Smooth muscle cell (in vitro differentiated cells): ENCODE results near the gene DYNC1H1. TPM values are rescaled to one million over a fixed set of nuclear protein-coding genes. Genes with fewer than 3 reads are reported as not detected.

Experiments
- DNase-seq: peaks from one replicate; lab custom pipeline; 2025; ENCODE audit not compliant: unreplicated experiment; lab: John Stamatoyannopoulos, UW
- H2AFZ ChIP-seq: fragments of 200-600 bp; sonication (generic); 2 replicates; pipeline ENCODE4 v1.6.0; 2016; ENCODE audit warnings: antibody characterized with exemption, low read depth, mild to moderate bottlenecking
- H3F3A ChIP-seq: fragments of 200-600 bp; sonication (generic); 2 replicates; pipeline ENCODE4 v1.6.0; 2017; ENCODE audit warnings: antibody characterized with exemption, low read depth
- H3K27ac ChIP-seq: fragments of 200-600 bp; sonication (generic); 2 replicates; pipeline ENCODE4 v1.5.1; 2016; ENCODE audit warnings: low read depth, mild to moderate bottlenecking
- H3K27me3 ChIP-seq: fragments of 200-600 bp; sonication (generic); 2 replicates; pipeline ENCODE4 v1.6.1; 2016; ENCODE audit warnings: low read depth, mild to moderate bottlenecking
- H3K36me3 ChIP-seq: fragments of 200-600 bp; sonication (generic); 2 replicates; pipeline ENCODE4 v1.5.1; 2016; ENCODE audit warnings: low read depth
- H3K4me1 ChIP-seq: fragments of 200-600 bp; sonication (generic); 2 replicates; pipeline ENCODE4 v1.5.1; 2016; ENCODE audit warnings: low read depth
- H3K4me2 ChIP-seq: fragments of 200-600 bp; sonication (generic); 2 replicates; pipeline ENCODE4 v1.6.0; 2016; ENCODE audit warnings: mild to moderate bottlenecking
- H3K4me3 ChIP-seq: fragments of 200-600 bp; sonication (generic); 2 replicates; pipeline ENCODE4 v1.5.1; 2016; ENCODE audit warnings: mild to moderate bottlenecking
- H3K79me2 ChIP-seq: fragments of 200-600 bp; sonication (generic); 2 replicates; pipeline ENCODE4 v1.6.0; 2016; ENCODE audit warnings: low read depth, mild to moderate bottlenecking
- H3K9ac ChIP-seq: fragments of 200-600 bp; sonication (generic); 2 replicates; pipeline ENCODE4 v1.6.0; 2016; ENCODE audit warnings: low read depth
- H3K9me3 ChIP-seq: fragments of 200-600 bp; sonication (generic); replicated peaks from 2 replicates; pipeline ENCODE4 v1.5.1; 2016; ENCODE audit warnings: low read depth
- H4K20me1 ChIP-seq: fragments of 200-600 bp; sonication (generic); 2 replicates; pipeline ENCODE4 v1.6.0; 2016; ENCODE audit warnings: low read depth
- WGBS: methylation state at CpG from one replicate; pipeline ENCODE4 v1.1.7; 2016; ENCODE audit warnings: low lambda C conversion rate; 5-methylcytosine and 5-hydroxymethylcytosine counted together
- polyA plus RNA-seq: library from polyadenylated mRNA; unstranded; fragments of >200 nt; fragmentation: Nextera tagmentation; extraction: Ambion mirVana; gene quantifications from 2 replicates; pipeline ENCODE4 v1.2.1, GENCODE V29; 2016
- total RNA-seq: library from RNA; depleted of rRNA; stranded (reverse); fragments of >200 nt; gene quantifications from 2 replicates; pipeline ENCODE4 v1.2.3, GENCODE V29; 2014
- TF ChIP-seq, protein P1 (sequence below): fragments of 200-600 bp; sonication (generic); IDR thresholded peaks from 2 replicates; pipeline ENCODE4 v1.5.1; 2017; ENCODE audit warnings: borderline replicate concordance, mild to moderate bottlenecking, antibody characterized with exemption; ENCODE audit not compliant: insufficient read depth, poor library complexity, severe bottlenecking

Gene DYNC1H1
- total and polyA plus RNA-seq, 2 experiments from 2014 or later = 137 to 399 TPM

DNA sequence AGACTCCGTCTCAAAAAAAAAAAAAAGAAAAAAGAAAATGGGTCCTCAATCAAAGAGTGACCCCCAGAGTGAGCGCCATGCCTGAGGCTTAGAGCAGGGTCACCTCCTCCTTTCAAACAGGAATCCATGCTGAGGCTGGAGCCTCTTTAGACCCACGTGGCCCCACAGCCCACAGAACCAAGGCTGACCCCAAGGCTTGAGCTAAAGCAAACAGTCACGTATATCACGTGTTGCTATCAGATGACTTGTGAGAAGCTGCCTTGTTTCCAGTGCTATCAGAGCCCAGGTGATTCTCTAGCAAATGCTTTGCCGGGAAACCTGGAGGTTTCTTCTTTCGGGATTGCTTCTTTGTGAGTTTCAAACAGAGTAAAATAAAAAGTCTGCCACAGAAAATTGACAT, 31.7 kb upstream of the DYNC1H1 start:
- Histone ChIP-seq H4K20me1 (peaks cover 8% of the 10 kb centered on the region), H3K4me1 (no peaks in the 10 kb centered on the region), H3K27me3 (no peaks in the 10 kb centered on the region), H3K9ac (no peak overlapping the region), H3K4me3 (no peak overlapping the region), H3K79me2 (no peaks in the 10 kb centered on the region), H3F3A (peaks cover 4% of the 10 kb centered on the region), H2AFZ (no peak overlapping the region), H3K27ac (no peak overlapping the region), H3K4me2 (no peak overlapping the region), H3K36me3 (no peaks in the 10 kb centered on the region), H3K9me3 (no peaks in the 10 kb centered on the region)
- DNase-seq = no peak
- TF ChIP-seq, protein P1, sequence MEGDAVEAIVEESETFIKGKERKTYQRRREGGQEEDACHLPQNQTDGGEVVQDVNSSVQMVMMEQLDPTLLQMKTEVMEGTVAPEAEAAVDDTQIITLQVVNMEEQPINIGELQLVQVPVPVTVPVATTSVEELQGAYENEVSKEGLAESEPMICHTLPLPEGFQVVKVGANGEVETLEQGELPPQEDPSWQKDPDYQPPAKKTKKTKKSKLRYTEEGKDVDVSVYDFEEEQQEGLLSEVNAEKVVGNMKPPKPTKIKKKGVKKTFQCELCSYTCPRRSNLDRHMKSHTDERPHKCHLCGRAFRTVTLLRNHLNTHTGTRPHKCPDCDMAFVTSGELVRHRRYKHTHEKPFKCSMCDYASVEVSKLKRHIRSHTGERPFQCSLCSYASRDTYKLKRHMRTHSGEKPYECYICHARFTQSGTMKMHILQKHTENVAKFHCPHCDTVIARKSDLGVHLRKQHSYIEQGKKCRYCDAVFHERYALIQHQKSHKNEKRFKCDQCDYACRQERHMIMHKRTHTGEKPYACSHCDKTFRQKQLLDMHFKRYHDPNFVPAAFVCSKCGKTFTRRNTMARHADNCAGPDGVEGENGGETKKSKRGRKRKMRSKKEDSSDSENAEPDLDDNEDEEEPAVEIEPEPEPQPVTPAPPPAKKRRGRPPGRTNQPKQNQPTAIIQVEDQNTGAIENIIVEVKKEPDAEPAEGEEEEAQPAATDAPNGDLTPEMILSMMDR = no peak
- 80% methylated on average over 7 of the region's 7 CpGs for WGBS

DNA sequence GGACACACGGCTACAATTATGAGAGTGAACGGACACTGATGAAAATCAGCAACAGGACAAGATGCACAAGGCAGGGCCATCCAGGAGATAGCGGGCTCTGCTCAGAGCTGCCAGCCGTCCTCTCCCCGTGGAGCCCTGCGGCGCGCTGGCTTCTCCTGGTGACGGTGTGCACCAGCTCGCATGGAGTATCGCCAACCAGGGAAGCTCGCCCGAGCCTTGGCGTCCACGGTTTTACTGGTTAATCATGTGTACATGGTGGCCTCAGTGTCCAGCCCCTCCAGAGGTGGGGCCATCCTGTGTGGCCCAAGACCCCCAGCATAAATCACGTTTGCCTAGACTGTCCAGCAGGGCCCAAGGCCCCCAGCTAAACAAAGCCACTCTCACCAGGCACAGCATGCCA, 31.2 kb upstream of the DYNC1H1 start:
- TF ChIP-seq, protein P1 = no peak
- Histone ChIP-seq H2AFZ (no peak overlapping the region), H3K4me3 (no peak overlapping the region), H3K9ac (no peak overlapping the region), H3K79me2 (no peaks in the 10 kb centered on the region), H3K27me3 (no peaks in the 10 kb centered on the region), H3K27ac (no peak overlapping the region), H3K36me3 (no peaks in the 10 kb centered on the region), H3K9me3 (no peaks in the 10 kb centered on the region), H3K4me1 (no peaks in the 10 kb centered on the region), H3K4me2 (no peak overlapping the region), H3F3A (peaks cover 1% of the 10 kb centered on the region), H4K20me1 (peaks cover 6% of the 10 kb centered on the region)
- 91% methylated on average over 16 of the region's 16 CpGs for WGBS
- DNase-seq = no peak

DNA sequence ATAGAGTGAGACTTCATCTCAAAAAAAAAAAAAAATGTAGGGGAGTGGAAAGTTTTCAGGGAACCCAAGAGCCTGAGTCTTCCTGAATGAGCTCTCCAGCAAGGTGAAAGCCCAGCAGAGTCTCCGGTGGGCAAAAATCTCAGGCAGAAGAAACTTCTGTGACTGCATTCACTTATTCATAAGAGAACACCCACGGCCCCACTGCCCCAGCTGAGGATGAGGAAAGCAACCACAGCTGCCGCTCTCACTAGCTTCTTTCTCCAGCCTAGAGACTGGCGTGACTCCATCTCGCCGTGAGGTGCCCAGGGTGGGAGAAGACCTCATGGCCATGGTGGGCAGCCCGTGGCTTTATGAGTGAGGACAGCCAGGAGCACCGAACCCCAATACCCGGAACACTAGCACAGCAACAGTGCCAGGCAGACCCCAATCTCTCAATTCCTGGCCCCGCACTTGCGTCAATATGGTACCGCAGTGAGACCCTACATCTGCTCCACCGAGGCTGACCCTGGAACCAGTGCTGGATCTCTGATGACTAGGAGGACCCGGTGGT, 29.7 kb upstream of the DYNC1H1 start:
- TF ChIP-seq, protein P1 = no peak
- no peaks in the 10 kb centered on the region for H3K9me3 ChIP-seq
- no peaks in the 10 kb centered on the region for H3K36me3 ChIP-seq
- H3K27ac ChIP-seq = no peak overlapping the region
- H2AFZ ChIP-seq = no peak overlapping the region
- no peak overlapping the region for H3K4me3 ChIP-seq
- no peaks in the 10 kb centered on the region for H4K20me1 ChIP-seq
- 91% methylated on average over 14 of the region's 14 CpGs for WGBS
- H3K79me2 ChIP-seq = no peaks in the 10 kb centered on the region
- no peak for DNase-seq
- no peak overlapping the region for H3K9ac ChIP-seq
- no peaks in the 10 kb centered on the region for H3K27me3 ChIP-seq
- H3F3A ChIP-seq = no peaks in the 10 kb centered on the region
- no peaks in the 10 kb centered on the region for H3K4me1 ChIP-seq
- no peak overlapping the region for H3K4me2 ChIP-seq
